C4-2B (cell line): Measurements from ENCODE around the gene NBAS.

ENCODE experiments used
- H3K27ac ChIP-seq: fragments of 450-650 bp; 2 replicates; pipeline ENCODE4 v1.5.1; 2017
- ZFX ChIP-seq: fragments of 450-650 bp; IDR thresholded peaks from 2 replicates; pipeline ENCODE4 v1.6.1; 2017
- TF ChIP-seq, protein P1 (sequence below): fragments of 450-650 bp; conservative IDR thresholded peaks from 2 replicates; pipeline ENCODE4 v1.5.1; 2017; ENCODE audit warnings: mild to moderate bottlenecking

NBAS gene

DNA sequence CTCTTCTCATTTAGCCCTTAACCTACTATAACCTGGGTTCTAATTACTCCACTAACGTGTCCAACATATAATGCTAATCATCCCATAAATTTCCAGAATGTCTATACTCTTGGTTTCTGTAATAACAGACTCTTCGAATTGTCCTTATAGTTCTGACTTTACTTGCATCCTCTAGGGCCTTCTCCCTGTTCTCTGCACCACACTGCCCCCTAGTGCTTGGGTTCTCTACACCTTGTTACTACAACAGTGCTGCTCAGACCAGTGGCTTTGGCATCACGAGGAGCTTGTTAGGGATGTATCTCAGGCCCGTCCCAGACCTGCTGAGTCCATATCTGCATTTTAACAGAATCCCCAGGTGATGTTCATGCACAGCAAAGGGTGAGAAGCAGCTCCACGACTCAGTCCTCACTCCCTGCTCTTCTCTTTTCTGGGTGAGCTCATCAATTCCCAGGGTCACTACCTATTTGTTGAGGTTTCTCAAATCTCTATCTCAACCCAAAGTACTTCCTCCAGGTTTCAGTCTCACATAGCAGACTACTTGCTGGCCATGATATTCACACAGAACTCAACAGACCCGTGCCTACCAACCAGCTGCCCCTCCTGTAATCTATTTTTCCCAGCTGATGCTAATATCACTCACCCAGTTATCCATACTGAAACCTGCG, 16.1 kb upstream of the NBAS start:
- no peak for TF ChIP-seq ZFX
- TF ChIP-seq, protein P1, sequence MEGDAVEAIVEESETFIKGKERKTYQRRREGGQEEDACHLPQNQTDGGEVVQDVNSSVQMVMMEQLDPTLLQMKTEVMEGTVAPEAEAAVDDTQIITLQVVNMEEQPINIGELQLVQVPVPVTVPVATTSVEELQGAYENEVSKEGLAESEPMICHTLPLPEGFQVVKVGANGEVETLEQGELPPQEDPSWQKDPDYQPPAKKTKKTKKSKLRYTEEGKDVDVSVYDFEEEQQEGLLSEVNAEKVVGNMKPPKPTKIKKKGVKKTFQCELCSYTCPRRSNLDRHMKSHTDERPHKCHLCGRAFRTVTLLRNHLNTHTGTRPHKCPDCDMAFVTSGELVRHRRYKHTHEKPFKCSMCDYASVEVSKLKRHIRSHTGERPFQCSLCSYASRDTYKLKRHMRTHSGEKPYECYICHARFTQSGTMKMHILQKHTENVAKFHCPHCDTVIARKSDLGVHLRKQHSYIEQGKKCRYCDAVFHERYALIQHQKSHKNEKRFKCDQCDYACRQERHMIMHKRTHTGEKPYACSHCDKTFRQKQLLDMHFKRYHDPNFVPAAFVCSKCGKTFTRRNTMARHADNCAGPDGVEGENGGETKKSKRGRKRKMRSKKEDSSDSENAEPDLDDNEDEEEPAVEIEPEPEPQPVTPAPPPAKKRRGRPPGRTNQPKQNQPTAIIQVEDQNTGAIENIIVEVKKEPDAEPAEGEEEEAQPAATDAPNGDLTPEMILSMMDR = peak; percentile 86

DNA sequence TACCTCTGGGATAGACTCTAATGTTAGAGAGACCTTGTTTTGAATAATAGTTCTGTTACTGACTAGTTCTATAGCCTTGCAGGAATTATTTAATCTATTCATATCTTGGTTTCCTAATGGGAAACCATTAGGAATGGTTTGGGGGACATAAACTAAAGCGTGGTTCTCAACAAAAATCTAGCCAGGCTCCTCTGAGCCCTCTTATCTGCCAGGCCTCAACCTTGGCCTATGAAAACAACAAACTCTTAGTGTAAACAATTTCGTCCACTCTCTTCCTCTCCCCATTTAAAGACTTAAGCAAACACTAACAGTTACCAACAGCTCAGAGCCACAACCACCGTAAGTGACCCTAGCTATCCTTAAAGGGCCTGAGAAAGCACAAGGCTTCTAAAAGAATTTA, 10.6 kb upstream of the NBAS start:
- TF ChIP-seq, protein P1 = no peak
- TF ChIP-seq ZFX = no peak; the same call in 1 of the 2 replicates
- H3K27ac ChIP-seq = no peak overlapping the region

More for the DNA sequence above, 16.1 kb upstream of the NBAS start:
- no peak overlapping the region for H3K27ac ChIP-seq

- no peak for TF ChIP-seq ZFX
- TF ChIP-seq, protein P1 = no peak
These were observed 9.0 kb upstream of the NBAS start for GRCh38 chr2:15570104-15570503.

GRCh38 chr2:15568874-15569273, 7.7 kb upstream of the NBAS start:
- H3K27ac ChIP-seq = no peak overlapping the region
- TF ChIP-seq, protein P1 = no peak
- no peak for TF ChIP-seq ZFX

More at GRCh38 chr2:15570104-15570503, 9.0 kb upstream of the NBAS start:
- H3K27ac ChIP-seq = no peak overlapping the region

DNA sequence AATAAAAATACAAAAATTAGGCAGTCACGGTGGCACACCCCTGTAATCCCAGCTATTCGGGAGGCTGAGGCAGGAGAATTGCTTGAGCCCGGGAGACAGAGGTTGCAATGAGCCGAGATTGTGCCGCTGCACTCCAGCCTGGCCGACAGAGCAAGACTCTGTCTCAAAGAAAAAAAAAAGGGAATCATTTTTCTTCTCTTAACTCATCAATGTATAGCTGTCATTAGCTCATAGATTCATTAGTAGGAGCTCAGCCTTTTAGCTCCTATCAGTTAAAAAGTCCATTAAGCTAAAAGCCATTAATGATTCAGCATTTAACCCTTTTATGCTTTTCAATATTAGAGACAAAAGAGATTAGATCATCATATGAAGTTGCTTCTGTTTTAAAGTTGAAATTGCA, 5.8 kb upstream of the NBAS start:
- no peak for TF ChIP-seq ZFX
- TF ChIP-seq, protein P1 = no peak
- H3K27ac ChIP-seq = no peak overlapping the region

- H3K27ac ChIP-seq = no peak overlapping the region
- TF ChIP-seq, protein P1 = no peak
These were observed 5.0 kb upstream of the NBAS start for GRCh38 chr2:15565994-15566671.

DNA sequence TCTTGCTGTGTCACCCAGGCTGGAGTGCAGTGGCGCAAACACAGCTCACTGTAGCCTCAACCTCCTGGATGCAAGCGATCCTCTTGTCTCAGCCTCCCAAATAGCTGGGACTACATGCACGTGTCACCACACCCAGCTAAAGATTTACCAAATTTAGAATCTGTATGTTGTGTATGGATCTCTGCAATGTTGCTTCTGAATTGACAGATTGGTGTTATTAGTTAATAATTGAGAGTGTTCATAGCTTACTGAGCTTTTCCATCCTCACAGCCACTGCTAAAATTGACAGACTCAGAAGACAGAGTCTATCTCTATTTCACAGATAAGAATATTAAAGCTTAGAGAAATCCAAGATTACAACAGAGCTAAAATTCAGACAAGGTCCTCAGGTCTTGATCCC, 4.3 kb upstream of the NBAS start:
- TF ChIP-seq ZFX = no peak
- no peak overlapping the region for H3K27ac ChIP-seq
